Stimulated activated CD4-positive, alpha-beta T cell treated with anti-CD3 and anti-CD28 coated beads, Interleukin-15, amount 100 ng/mL, for 48 hours (primary cell): ENCODE data around the gene AP1AR.

ENCODE experiments used
- DNase-seq, 2 donors: peaks; one replicate each; pipeline ENCODE4 v3.0.0-alpha.2; 2020; ENCODE audit warnings: low read depth in 2 of 2

Gene AP1AR

GRCh38 chr4:112312610-112313239, 81.1 kb downstream of the AP1AR start:
- DNase-seq = no peak

- no peak for DNase-seq
These were observed 83.9 kb downstream of the AP1AR start for GRCh38 chr4:112315446-112315845.

DNA sequence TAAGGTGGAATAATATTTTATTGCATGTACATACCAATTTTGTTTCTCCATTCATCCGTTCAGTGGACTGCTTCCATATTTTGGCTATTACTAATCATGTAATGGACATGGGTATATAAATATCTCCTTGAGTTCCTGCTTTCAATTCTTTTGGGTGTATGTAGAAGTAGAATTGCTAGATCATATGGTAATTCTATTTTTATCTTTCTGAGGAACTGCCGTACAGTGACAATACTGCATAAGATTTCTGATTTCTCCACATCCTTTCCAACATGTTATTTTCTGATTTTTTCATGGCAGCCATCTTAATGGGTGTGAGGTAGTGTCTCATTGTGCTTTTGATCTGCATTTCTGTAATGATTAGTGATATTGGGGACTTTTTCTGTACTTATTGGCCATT, 84.8 kb downstream of the AP1AR start:
- no peak for DNase-seq

DNA sequence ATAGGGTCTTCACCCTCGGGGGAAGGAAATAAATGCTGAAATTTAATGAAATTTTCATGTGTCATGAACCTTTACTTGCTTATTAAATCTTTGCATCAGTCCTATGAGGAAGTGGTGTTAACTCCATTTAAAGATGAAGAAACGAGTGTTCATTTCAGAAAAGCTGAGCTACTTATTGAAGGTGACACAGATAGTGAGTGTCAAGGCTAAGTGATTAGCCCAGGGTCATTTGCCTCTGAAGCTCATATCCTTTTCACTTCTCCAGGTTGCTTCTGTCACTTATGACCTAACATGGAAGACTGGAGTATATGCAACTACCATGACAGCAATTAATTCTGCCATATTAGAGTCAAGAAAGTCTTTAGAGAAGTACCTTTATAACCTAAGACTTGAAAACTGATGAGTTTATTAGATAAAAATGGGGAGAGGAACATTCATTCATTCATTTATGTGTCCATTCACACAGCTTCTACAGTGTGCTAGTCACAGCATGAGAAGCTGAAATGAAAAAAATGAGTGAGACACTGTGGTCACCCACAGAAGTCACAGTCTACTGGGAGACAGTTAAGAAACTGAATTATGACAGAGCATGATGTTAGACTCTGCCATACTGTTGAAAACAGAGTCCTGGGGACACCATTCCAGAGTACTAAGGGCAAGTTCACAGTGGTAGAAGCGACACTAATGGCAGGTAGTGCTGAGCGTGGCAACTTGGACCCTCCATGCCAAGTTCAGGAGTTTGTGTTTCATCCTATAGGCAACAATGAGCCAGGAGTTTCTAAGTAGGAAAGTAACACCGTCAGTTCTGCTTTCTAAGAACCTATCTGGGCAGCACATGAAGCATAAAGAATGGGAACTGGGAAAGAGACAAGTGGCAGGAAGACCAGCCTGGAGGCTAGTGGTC, 86.9 kb downstream of the AP1AR start:
- no peak for DNase-seq
